SK-N-SH treated with all-trans-retinoic acid at 6 μM for 48 hours (cell line): ENCODE measurements around the gene NEK11.

ENCODE experiments used
- ATAC-seq: fragments of 200-7000 bp; cut with Tn5 transposase; 3 replicates; pipeline ENCODE4 v1.9.1; 2020; ENCODE audit warnings: mild to moderate bottlenecking, moderate library complexity
- ARNTL ChIP-seq: fragments of 450-650 bp; formaldehyde crosslinking; IDR thresholded peaks from 2 replicates; pipeline ENCODE4 v1.5.0; 2020; ENCODE audit warnings: low read depth, mild to moderate bottlenecking, moderate library complexity, borderline replicate concordance
- BACH2 ChIP-seq: fragments of 250-450 bp; sonication (Bioruptor Pico); IDR thresholded peaks from 2 replicates; pipeline ENCODE4 v1.9.0; 2021; ENCODE audit warnings: mild to moderate bottlenecking, borderline replicate concordance
- CREB5 ChIP-seq: fragments of 250-450 bp; sonication (Bioruptor Pico); IDR thresholded peaks from 2 replicates; pipeline ENCODE4 v1.5.1; 2020; ENCODE audit warnings: low read depth, mild to moderate bottlenecking, moderate library complexity
- CSRNP3 ChIP-seq: fragments of 250-450 bp; sonication (Bioruptor Pico); IDR thresholded peaks from 2 replicates; pipeline ENCODE4 v1.5.1; 2021; ENCODE audit warnings: mild to moderate bottlenecking, moderate library complexity
- ESRRG ChIP-seq: fragments of 250-450 bp; sonication (Bioruptor Pico); IDR thresholded peaks from 2 replicates; pipeline ENCODE4 v1.6.1; 2021; ENCODE audit warnings: mild to moderate bottlenecking
- GLIS3 ChIP-seq: fragments of 250-450 bp; sonication (Bioruptor Pico); IDR thresholded peaks from 2 replicates; pipeline ENCODE4 v1.5.0; 2020; ENCODE audit warnings: mild to moderate bottlenecking, moderate library complexity
- ISL1 ChIP-seq: fragments of 250-450 bp; sonication (Bioruptor Pico); IDR thresholded peaks from 2 replicates; pipeline ENCODE4 v2.1.2; 2022; ENCODE audit warnings: mild to moderate bottlenecking, moderate library complexity
- OSR1 ChIP-seq: fragments of 250-450 bp; sonication (Bioruptor Pico); IDR thresholded peaks from 2 replicates; pipeline ENCODE4 v1.8.0; 2022; ENCODE audit warnings: moderate library complexity, mild to moderate bottlenecking, inconsistent platforms
- PATZ1 ChIP-seq: fragments of 250-450 bp; sonication (Bioruptor Pico); IDR thresholded peaks from 2 replicates; pipeline ENCODE4 v1.8.0; 2020; ENCODE audit warnings: mild to moderate bottlenecking, moderate library complexity, borderline replicate concordance
- PPARA ChIP-seq: fragments of 250-450 bp; sonication (Bioruptor Pico); IDR thresholded peaks from 2 replicates; pipeline ENCODE4 v1.5.0; 2020; ENCODE audit warnings: mild to moderate bottlenecking, borderline replicate concordance
- RARB ChIP-seq: fragments of 250-450 bp; sonication (Bioruptor Pico); IDR thresholded peaks from 2 replicates; pipeline ENCODE4 v1.8.0; 2021; ENCODE audit warnings: mild to moderate bottlenecking, moderate library complexity
- SNAI2 ChIP-seq: fragments of 250-450 bp; sonication (Bioruptor Pico); IDR thresholded peaks from 2 replicates; pipeline ENCODE4 v1.5.0; 2020; ENCODE audit warnings: mild to moderate bottlenecking, moderate library complexity
- TCF4 ChIP-seq: fragments of 250-450 bp; sonication (Bioruptor Pico); IDR thresholded peaks from 2 replicates; pipeline ENCODE4 v1.8.0; 2021; ENCODE audit warnings: mild to moderate bottlenecking, moderate library complexity, borderline replicate concordance
- TOX ChIP-seq: fragments of 250-450 bp; sonication (Bioruptor Pico); IDR thresholded peaks from 2 replicates; pipeline ENCODE4 v1.8.0; 2021; ENCODE audit warnings: mild to moderate bottlenecking, moderate library complexity, borderline replicate concordance
- TSHZ2 ChIP-seq: fragments of 250-450 bp; sonication (Bioruptor Pico); IDR thresholded peaks from 2 replicates; pipeline ENCODE4 v1.5.0; 2020; ENCODE audit warnings: mild to moderate bottlenecking, moderate library complexity
- ZC3H10 ChIP-seq: fragments of 250-450 bp; sonication (Bioruptor Pico); IDR thresholded peaks from 2 replicates; pipeline ENCODE4 v1.5.1; 2021; ENCODE audit warnings: mild to moderate bottlenecking, moderate library complexity
- ZFP3 ChIP-seq: fragments of 250-450 bp; sonication (Bioruptor Pico); IDR thresholded peaks from 2 replicates; pipeline ENCODE4 v1.5.0; 2020; ENCODE audit warnings: mild to moderate bottlenecking, moderate library complexity
- ZFP30 ChIP-seq: fragments of 450-650 bp; formaldehyde crosslinking; IDR thresholded peaks from 2 replicates; pipeline ENCODE4 v1.5.0; 2022; ENCODE audit warnings: mild to moderate bottlenecking, moderate library complexity
- ZNF565 ChIP-seq: fragments of 450-650 bp; formaldehyde crosslinking; conservative IDR thresholded peaks from 2 replicates; pipeline ENCODE4 v1.5.0; 2020; ENCODE audit warnings: low read depth, mild to moderate bottlenecking, moderate library complexity
- ZNF70 ChIP-seq: fragments of 450-650 bp; formaldehyde crosslinking; IDR thresholded peaks from 2 replicates; pipeline ENCODE4 v1.5.0; 2020; ENCODE audit warnings: mild to moderate bottlenecking, moderate library complexity

Gene NEK11

GRCh38 chr3:131374741-131375140 is 348.1 kb downstream of the NEK11 start:
- no peak for TF ChIP-seq PPARA (CRISPR knock-in tag)
- ATAC-seq, result no peak

GRCh38 chr3:131380821-131381444 is 354.3 kb downstream of the NEK11 start:
- ATAC-seq, result peak; percentile 3

- 0 out of 2 replicates have a peak, but pooled peaks have one; percentile 38 for TF ChIP-seq ESRRG (CRISPR knock-in tag)
- no peak for TF ChIP-seq CREB5 (CRISPR knock-in tag)
- no peak for TF ChIP-seq CSRNP3 (CRISPR knock-in tag)
- TF ChIP-seq SNAI2, result no peak
- 0 out of 2 replicates have a peak, but pooled peaks have one; percentile 14 for TF ChIP-seq TSHZ2
- no peak for TF ChIP-seq TOX (CRISPR knock-in tag)
- no peak for TF ChIP-seq OSR1 (CRISPR knock-in tag)
- peak; percentile 55; the same call in 1 of the 2 replicates for TF ChIP-seq ZFP3 (CRISPR knock-in tag)
- no peak for TF ChIP-seq ARNTL (CRISPR knock-in tag)
- ATAC-seq, result peak; percentile 99
These were observed 355.0 kb downstream of the NEK11 start, which contains the start of gene NUDT16 for GRCh38 chr3:131381445-131382291. Gene NUDT16, plus strand, starts transcription at chr3:131381774. Its CDS starts 31 bp downstream, at chr3:131381805.

- TF ChIP-seq GLIS3 (CRISPR knock-in tag), result no peak
- TF ChIP-seq SNAI2, result no peak
- no peak for TF ChIP-seq ESRRG (CRISPR knock-in tag)
- no peak for TF ChIP-seq ARNTL (CRISPR knock-in tag)
- no peak for TF ChIP-seq ZNF565 (CRISPR knock-in tag)
- no peak for TF ChIP-seq TCF4 (CRISPR knock-in tag)
- no peak for TF ChIP-seq BACH2 (CRISPR knock-in tag)
- TF ChIP-seq OSR1 (CRISPR knock-in tag), result no peak
- no peak for TF ChIP-seq ZFP30
- no peak for TF ChIP-seq ZNF70 (CRISPR knock-in tag)
- TF ChIP-seq TSHZ2, result no peak
- TF ChIP-seq PPARA (CRISPR knock-in tag), result no peak
- no peak for TF ChIP-seq TOX (CRISPR knock-in tag)
- TF ChIP-seq ISL1 (CRISPR knock-in tag), result no peak
- no peak for TF ChIP-seq ZFP3 (CRISPR knock-in tag)
- TF ChIP-seq ZC3H10, result no peak
- TF ChIP-seq PATZ1 (CRISPR knock-in tag), result no peak
- TF ChIP-seq RARB (CRISPR knock-in tag), result no peak
- no peak for ATAC-seq
These were observed 359.9 kb downstream of the NEK11 start for GRCh38 chr3:131386429-131387165.
